BJ (cell line): ENCODE measurements around the gene B4GALNT3. TPM values are rescaled to one million over a fixed set of nuclear protein-coding genes. Genes with fewer than 3 reads are reported as not detected.

Experiments
- CTCF ChIA-PET: fragments of 350-600 bp; formaldehyde crosslinking; extraction: SDS; loops from one replicate; lab custom pipeline; 2021; ENCODE audit warnings: antibody characterized with exemption, inconsistent platforms; lab: Yijun Ruan, JAX
- POLR2A ChIA-PET: fragments of 300-600 bp; sonication (Branson Sonifier 250); formaldehyde crosslinking; extraction: SDS; loops from one replicate; lab custom pipeline; 2021; ENCODE audit warnings: antibody characterized with exemption; lab: Charles Lee
- DNase-seq: peaks from one replicate; pipeline ENCODE4 v3.0.0-alpha.2; 2011; ENCODE audit warnings: low read depth
- H3K27me3 ChIP-seq: 2 replicates; pipeline ENCODE4 v1.6.0; 2011; ENCODE audit warnings: low read length; ENCODE audit not compliant: control insufficient read depth, insufficient read depth
- H3K36me3 ChIP-seq: 2 replicates; pipeline ENCODE4 v1.5.1; 2011; ENCODE audit warnings: low read length; ENCODE audit not compliant: control insufficient read depth, insufficient read depth
- H3K4me3 ChIP-seq: 2 replicates; pipeline ENCODE4 v1.5.1; 2011; ENCODE audit warnings: low read depth, mild to moderate bottlenecking, control low read depth, low read length
- polyA plus RNA-seq: library from polyadenylated mRNA; depleted of rRNA; stranded (reverse); fragments of >200 nt; gene quantifications from 2 replicates; pipeline ENCODE4 v1.2.3, GENCODE V29; 2011
- TF ChIP-seq, protein P1 (sequence below): IDR thresholded peaks from 2 replicates; pipeline ENCODE4 v1.5.1; 2011; ENCODE audit warnings: low read depth, mild to moderate bottlenecking, control low read depth, inconsistent platforms, low read length, moderate library complexity; ENCODE audit not compliant: insufficient read depth

B4GALNT3 gene
- polyA plus RNA-seq, 1 experiment = not detected

DNA sequence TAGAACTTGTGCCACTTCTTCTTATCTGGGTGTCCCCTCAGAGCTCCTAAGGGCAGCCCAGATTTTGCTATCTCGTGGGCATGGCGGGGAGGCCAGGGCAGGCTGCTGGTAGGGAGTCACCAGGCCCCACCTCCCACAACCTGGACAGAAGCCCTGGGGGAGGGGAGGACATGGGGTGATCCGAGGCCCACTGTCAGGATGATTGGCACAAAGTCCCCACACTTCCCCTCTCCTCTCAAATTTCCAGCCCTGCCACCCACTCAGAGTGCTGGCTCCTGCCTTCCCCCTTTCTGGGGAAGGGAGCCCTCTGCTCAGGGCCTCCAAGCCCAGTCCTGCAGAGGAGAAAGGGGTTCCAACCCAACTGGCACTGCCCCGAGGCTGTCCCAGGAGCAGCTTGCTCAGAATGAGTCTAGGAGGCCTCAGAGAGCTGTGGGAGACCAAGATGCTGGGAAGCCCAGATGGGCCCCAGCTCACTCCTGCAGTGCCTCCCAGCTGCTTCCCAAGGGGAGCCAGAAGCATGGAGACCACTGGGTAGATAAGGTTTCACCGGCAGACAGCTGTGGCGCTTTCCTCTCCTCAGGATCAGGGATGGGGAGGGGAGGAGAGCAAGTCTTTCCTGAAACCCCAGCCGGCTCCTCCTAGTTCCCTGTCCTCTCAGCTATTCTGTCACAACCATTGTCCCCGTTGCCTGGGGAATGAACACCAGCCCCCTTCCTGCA, 82.8 kb downstream of the B4GALNT3 start:
- Histone ChIP-seq H3K36me3 (no peaks in the 10 kb centered on the region), H3K4me3 (no peak overlapping the region), H3K27me3 (no peaks in the 10 kb centered on the region; the same call in none of the 2 replicates)
- ChIA-PET CTCF (interaction anchor here (1.3 to 8.4 kb wide), 4 partner anchors 18 to 101 kb away, joined by 3 to 77 read pairs (median 22); no protein-coding TSS in a partner anchor), POLR2A (no interaction called here)
- no peak for DNase-seq
- TF ChIP-seq, protein P1, sequence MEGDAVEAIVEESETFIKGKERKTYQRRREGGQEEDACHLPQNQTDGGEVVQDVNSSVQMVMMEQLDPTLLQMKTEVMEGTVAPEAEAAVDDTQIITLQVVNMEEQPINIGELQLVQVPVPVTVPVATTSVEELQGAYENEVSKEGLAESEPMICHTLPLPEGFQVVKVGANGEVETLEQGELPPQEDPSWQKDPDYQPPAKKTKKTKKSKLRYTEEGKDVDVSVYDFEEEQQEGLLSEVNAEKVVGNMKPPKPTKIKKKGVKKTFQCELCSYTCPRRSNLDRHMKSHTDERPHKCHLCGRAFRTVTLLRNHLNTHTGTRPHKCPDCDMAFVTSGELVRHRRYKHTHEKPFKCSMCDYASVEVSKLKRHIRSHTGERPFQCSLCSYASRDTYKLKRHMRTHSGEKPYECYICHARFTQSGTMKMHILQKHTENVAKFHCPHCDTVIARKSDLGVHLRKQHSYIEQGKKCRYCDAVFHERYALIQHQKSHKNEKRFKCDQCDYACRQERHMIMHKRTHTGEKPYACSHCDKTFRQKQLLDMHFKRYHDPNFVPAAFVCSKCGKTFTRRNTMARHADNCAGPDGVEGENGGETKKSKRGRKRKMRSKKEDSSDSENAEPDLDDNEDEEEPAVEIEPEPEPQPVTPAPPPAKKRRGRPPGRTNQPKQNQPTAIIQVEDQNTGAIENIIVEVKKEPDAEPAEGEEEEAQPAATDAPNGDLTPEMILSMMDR = no peak

DNA sequence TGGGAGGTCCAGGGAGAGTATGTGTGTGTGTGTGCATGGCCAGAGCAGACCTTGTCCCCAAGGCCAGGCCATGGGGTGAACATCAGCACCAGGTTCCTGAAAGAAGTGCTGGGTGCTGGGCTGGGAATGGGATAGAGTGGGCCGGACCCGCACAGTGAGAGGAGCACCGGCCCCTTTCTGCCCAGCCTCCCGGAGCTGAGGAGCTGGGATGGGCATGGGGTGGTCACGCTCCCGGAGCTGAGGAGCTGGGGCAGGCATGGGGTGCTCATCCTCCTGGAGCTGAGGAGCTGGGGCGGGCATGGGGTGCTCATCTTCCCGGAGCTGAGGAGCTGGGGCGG, 83.3 kb downstream of the B4GALNT3 start:
- ChIA-PET CTCF (interaction anchor here (1.3 to 8.4 kb wide), 4 partner anchors 19 to 102 kb away, joined by 3 to 77 read pairs (median 22); no protein-coding TSS in a partner anchor), POLR2A (no interaction called here)
- TF ChIP-seq, protein P1 = no peak
- Histone ChIP-seq H3K27me3 (peaks cover 2% of the 10 kb centered on the region), H3K4me3 (no peak overlapping the region), H3K36me3 (no peaks in the 10 kb centered on the region)
- no peak for DNase-seq

DNA sequence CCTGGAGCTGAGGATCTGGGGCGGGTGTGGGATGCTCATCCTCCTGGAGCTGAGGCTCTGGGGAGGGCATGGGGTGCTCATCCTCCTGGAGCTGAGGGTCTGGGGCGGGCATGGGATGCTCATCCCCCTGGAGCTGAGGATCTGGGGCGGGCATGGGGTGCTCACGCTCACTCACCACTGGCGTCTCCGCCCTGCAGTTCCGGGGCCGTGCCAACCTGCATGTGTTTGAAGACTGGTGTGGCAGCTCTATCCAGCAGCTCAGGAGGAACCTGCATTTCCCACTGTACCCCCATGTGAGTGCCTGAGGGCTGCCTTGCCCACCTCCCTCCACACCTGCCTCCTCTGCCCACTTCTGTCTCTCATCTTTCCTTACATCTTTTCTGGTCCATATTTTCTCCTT, 84.4 kb downstream of the B4GALNT3 start:
- CTCF ChIA-PET = interaction anchor here (0.8 to 8.4 kb wide), 8 partner anchors 11 to 952 kb away, joined by 3 to 77 read pairs (median 4); no protein-coding TSS in a partner anchor
- TF ChIP-seq, protein P1 = no peak
- DNase-seq = no peak
- Histone ChIP-seq H3K4me3 (no peak overlapping the region), H3K36me3 (no peaks in the 10 kb centered on the region), H3K27me3 (peaks cover 5% of the 10 kb centered on the region)
- POLR2A ChIA-PET = no interaction called here

DNA sequence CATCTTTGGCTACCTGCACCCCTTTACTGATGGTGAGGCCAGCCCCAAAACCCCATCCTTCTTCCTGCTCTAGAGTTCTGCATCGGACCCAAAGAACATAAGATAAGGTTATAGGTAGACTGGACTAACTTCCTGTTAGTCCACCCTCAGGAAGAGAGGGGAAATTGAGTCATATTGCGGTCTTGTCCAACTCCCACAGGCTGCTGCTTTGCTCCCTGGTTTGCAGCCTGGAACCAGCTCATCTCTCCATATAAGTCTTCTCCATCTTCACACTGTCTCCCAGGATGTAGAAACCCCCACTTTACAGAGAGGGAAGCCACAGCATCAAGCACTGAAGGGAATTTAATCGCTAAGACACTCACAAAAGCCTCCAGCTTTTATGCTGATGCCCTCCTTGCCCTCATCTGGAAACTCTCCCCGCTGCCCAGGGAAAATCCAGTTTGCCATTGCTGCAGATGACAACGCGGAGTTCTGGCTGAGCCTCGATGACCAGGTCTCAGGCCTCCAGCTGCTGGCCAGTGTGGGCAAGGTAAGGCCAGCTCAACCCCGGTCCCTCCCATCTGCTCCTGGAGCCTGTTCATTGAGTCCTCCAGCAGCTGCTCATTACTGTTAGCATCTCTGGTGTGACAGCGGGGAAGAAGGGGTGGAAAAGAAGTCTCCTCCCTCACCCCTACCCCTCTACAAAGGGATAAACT, 85.3 kb downstream of the B4GALNT3 start:
- Histone ChIP-seq H3K27me3 (peaks cover 8% of the 10 kb centered on the region), H3K4me3 (no peak overlapping the region), H3K36me3 (no peaks in the 10 kb centered on the region)
- ChIA-PET POLR2A (no interaction called here), CTCF (interaction anchor here (0.8 to 8.4 kb wide), 7 partner anchors 10 to 104 kb away, joined by 4 to 77 read pairs (median 5); no protein-coding TSS in a partner anchor)
- TF ChIP-seq, protein P1 = no peak
- DNase-seq = no peak

DNA sequence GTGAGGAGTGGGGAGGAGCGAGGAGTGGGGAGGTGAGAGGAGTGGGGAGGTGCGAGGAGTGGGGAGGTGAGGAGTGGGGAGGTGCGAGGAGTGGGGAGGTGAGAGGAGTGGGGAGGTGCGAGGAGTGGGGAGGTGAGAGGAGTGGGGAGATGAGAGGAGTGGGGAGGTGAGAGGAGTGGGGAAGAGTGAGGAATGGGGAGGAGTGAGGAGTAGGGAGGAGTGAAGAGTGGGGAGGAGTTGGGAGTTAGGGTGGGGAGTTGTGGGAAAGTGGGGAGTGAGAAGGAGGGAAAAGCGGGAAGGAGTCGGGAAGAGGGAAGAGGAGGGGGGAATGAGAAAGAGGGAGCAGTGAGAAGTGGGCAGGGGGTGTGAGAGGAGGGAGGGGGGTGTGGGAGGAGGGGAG, 86.1 kb downstream of the B4GALNT3 start:
- TF ChIP-seq, protein P1 = no peak
- DNase-seq = no peak
- CTCF ChIA-PET = interaction anchor here (5.6 to 8.4 kb wide), 2 partner anchors 91 to 105 kb away, joined by 33 to 77 read pairs; no protein-coding TSS in a partner anchor
- POLR2A ChIA-PET = no interaction called here
- H3K4me3 ChIP-seq = no peak overlapping the region
- peaks cover 10% of the 10 kb centered on the region for H3K27me3 ChIP-seq
- H3K36me3 ChIP-seq = no peaks in the 10 kb centered on the region
